ES-I3 (cell line): ENCODE results near the gene RPLP2.

ENCODE experiments used
- H3K36me3 ChIP-seq: 2 replicates; pipeline ENCODE4 v1.6.1; 2013; ENCODE audit warnings: mild to moderate bottlenecking, low read length, control low read depth, moderate library complexity; ENCODE audit not compliant: insufficient read depth
- H3K4me1 ChIP-seq: 2 replicates; pipeline ENCODE4 v1.6.1; 2013; ENCODE audit warnings: mild to moderate bottlenecking, control low read depth, low read length; ENCODE audit not compliant: insufficient read depth
- H3K9ac ChIP-seq: 2 replicates; pipeline ENCODE4 v1.6.1; 2013; ENCODE audit warnings: low read depth, mild to moderate bottlenecking, low read length, moderate library complexity
- H3K9me3 ChIP-seq: 2 replicates; pipeline ENCODE4 v1.6.1; 2013; ENCODE audit warnings: mild to moderate bottlenecking, low read length, moderate library complexity; ENCODE audit not compliant: control insufficient read depth, insufficient read depth

RPLP2 gene

GRCh38 chr11:809287-810039 lies at the start of gene RPLP2:
RPLP2 (plus strand) TSS chr11:809967; CDS start chr11:810235, 268 bp downstream.
- peak within 1 kb of the TSS; percentile 85 for H3K9ac ChIP-seq
- no peaks in the 10 kb centered on the region for H3K9me3 ChIP-seq
- H3K4me1 ChIP-seq: no peaks in the 10 kb centered on the region
- H3K36me3 ChIP-seq: peaks cover 21% of the 10 kb centered on the region

DNA sequence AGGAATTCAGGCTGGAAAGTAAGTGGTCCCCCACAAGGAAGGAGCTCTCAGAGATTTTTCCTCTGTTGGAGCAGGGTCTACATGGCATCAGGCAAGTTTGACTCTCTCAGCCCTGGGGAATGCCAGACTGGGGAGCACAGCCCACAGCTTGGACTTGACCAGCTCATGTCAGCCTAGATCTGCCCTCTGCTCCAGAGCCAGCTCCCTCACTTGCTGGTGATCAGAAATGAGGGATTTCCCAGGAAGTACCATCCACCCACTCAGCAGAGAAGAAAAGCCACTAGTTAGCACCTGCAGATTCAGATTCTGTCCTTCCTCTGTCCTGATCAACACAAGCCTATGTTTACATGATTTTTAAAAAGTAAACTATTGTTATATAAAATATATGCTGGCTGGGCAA lies 49.5 kb upstream of the RPLP2 start:
- H3K9ac ChIP-seq: no peak overlapping the region
- no peaks in the 10 kb centered on the region for H3K9me3 ChIP-seq
- H3K36me3 ChIP-seq: peaks cover 51% of the 10 kb centered on the region
- H3K4me1 ChIP-seq: peaks cover 6% of the 10 kb centered on the region; the same call in 1 of the 2 replicates

- Histone ChIP-seq H3K36me3 (peaks cover 46% of the 10 kb centered on the region), H3K4me1 (peaks cover 6% of the 10 kb centered on the region; the same call in 1 of the 2 replicates), H3K9me3 (no peaks in the 10 kb centered on the region), H3K9ac (no peak overlapping the region)
These were observed 48.1 kb upstream of the RPLP2 start for GRCh38 chr11:761526-762108.

DNA sequence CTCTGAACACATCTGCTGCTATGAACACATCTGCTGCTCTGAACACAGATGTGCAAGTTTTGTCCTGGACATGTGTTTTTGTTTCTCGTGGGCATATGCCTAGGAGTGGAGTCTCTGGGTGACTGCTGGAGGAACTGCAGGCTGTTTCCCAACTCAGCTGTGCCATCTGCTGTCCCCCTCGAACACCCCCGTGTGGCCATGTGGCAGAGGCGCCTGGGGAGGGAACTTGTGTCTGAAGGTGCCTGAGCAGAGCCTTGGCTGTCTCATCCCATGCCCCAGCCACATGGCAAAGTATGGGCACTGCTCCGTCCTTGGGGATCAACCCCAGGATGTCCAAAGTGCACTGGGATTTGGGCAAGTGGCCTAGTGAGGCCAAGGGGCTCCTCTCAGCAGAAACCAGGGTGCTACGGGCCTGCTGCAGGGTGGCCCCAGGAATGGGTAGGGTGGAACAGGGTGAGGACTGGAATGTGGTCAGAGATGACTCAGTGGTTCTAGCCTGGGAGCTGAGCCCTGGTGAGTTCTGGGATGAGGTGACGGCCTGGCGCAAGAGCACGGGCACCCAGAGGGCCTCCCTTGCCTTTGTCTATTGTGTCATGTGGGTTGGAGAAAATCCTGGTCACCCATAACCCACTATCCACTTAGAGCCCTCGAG lies 47.2 kb upstream of the RPLP2 start:
- Histone ChIP-seq H3K9me3 (no peaks in the 10 kb centered on the region), H3K4me1 (peaks cover 6% of the 10 kb centered on the region; the same call in 1 of the 2 replicates), H3K9ac (no peak overlapping the region), H3K36me3 (peaks cover 42% of the 10 kb centered on the region)

DNA sequence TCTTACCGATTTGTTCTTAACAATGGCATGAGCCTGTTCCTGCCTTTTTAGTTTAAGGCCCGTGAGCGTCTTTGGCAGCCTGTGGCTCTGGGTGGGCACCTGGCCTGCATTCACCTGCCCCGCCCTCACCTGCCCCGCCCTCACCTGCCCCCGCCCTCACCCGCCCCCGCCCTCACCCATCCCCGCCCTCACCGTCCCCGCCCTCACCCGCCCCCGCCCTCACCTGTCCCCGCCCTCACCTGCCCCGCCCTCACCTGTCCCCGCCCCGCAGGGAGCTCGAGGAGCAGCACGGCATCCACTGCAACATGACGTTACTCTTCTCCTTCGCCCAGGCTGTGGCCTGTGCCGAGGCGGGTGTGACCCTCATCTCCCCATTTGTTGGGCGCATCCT lies 46.7 kb upstream of the RPLP2 start:
- Histone ChIP-seq H3K9ac (no peak overlapping the region), H3K4me1 (peaks cover 6% of the 10 kb centered on the region; the same call in 1 of the 2 replicates), H3K36me3 (peaks cover 41% of the 10 kb centered on the region), H3K9me3 (no peaks in the 10 kb centered on the region)

GRCh38 chr11:763549-764321 lies 46.0 kb upstream of the RPLP2 start:
- H3K9ac ChIP-seq: 0 out of 2 replicates have a peak overlapping the region, but pooled peaks have one; percentile 3

GRCh38 chr11:764322-765024 lies 45.3 kb upstream of the RPLP2 start:
- H3K9me3 ChIP-seq: no peaks in the 10 kb centered on the region
- peaks cover 6% of the 10 kb centered on the region; the same call in 1 of the 2 replicates for H3K4me1 ChIP-seq
- peaks cover 39% of the 10 kb centered on the region for H3K36me3 ChIP-seq
- no peak overlapping the region for H3K9ac ChIP-seq

More at GRCh38 chr11:763549-764321, 46.0 kb upstream of the RPLP2 start:
- Histone ChIP-seq H3K36me3 (peaks cover 41% of the 10 kb centered on the region), H3K9me3 (no peaks in the 10 kb centered on the region), H3K4me1 (peaks cover 6% of the 10 kb centered on the region; the same call in 1 of the 2 replicates)

DNA sequence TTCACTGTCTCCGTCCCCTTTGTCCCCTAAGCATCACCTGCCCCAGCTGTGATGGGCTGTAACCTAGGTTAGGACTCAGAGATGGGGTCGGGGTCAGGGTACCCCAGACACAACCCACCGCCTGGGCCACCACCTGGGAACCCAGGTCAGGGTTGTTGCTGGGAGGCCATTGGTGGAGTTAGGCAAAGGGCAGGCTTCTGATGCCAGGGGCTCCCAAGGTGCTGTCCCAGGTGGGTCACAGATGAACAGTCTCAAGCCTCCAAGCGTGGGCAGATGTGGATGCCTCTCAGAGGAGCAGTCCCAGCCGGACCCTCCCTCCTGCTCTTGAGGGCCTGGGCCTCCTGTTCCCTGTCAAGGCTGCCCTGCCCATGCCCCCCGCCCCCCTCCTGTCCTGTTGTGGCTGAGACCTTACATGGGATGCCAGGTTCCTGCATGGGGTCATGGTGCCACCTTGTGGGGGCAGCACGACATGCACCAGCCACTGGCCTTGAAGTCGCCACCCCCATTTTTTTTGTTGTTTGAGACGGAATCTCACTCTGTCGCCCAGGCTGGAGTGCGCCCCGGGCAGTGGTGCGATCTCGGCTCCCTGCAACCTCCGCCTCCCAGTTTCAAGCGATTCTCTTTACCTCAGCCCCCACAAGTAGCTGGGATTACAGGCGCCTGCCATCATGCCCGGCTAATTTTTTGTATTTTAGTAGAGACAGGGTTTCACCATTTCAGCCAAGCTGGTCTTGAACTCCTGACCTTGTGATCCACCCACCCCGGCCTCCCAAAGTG lies 44.6 kb upstream of the RPLP2 start:
- H3K9me3 ChIP-seq: no peaks in the 10 kb centered on the region
- H3K9ac ChIP-seq: no peak overlapping the region
- peaks cover 34% of the 10 kb centered on the region for H3K36me3 ChIP-seq
- H3K4me1 ChIP-seq: peaks cover 6% of the 10 kb centered on the region; the same call in 1 of the 2 replicates

GRCh38 chr11:765802-766091 lies 44.0 kb upstream of the RPLP2 start:
- Histone ChIP-seq H3K9me3 (no peaks in the 10 kb centered on the region), H3K4me1 (peaks cover 6% of the 10 kb centered on the region; the same call in 1 of the 2 replicates), H3K36me3 (peaks cover 32% of the 10 kb centered on the region), H3K9ac (no peak overlapping the region)

DNA sequence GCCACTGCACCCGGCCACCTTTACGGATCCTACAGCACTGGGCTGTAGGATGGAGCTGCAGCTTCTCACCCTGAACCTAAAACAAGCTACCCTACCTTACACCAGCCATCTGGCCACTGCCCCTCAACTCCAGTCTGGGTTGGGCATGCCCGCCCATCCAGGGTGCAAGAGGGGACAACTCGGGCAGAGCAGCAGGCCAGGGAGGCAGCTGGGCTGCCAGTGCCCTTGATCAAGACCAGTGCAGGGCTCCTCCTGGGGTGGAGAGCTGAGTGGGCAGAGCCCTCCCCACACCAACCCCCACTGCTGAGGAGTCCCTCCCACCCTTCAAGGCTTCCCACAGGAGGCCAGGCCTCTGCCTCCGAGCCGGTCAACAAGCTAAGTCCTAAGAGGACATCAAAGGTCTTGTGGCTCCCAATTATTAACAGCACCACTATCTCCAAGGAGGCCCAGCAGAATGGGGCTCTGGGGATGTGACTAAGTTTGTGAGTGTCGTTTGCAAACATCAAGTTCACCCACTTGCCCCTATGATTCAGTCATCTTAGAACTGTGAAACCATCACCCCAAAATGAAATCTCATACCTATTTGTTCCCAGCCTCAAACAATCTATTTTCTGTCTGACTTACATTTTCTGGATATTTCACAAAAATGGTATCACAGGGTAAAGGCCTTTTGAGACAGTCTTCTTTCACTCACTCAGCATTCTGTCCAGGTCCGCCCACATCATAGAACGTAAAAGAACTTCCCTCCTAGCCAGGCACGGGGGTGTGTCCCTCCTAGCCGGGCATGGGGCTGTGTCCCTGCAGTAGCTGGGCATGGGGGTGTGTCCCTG lies 43.4 kb upstream of the RPLP2 start:
- Histone ChIP-seq H3K4me1 (peaks cover 6% of the 10 kb centered on the region; the same call in 1 of the 2 replicates), H3K36me3 (peaks cover 30% of the 10 kb centered on the region), H3K9me3 (no peaks in the 10 kb centered on the region), H3K9ac (no peak overlapping the region)

DNA sequence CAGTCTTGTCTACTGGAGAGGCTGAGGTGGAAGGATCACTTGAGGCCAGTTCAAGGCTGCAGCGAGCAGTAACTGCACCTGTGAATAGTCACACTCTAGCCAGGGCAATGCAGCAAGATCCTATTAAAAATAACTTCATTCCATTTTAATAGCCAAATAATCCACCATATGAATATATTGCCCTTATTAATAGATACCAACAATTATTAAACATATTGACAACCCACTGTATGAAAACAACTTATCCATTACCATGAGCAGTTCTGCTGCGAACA lies 42.9 kb upstream of the RPLP2 start:
- H3K9me3 ChIP-seq: no peaks in the 10 kb centered on the region
- peaks cover 29% of the 10 kb centered on the region for H3K36me3 ChIP-seq
- peaks cover 6% of the 10 kb centered on the region; the same call in 1 of the 2 replicates for H3K4me1 ChIP-seq
- no peak overlapping the region for H3K9ac ChIP-seq

DNA sequence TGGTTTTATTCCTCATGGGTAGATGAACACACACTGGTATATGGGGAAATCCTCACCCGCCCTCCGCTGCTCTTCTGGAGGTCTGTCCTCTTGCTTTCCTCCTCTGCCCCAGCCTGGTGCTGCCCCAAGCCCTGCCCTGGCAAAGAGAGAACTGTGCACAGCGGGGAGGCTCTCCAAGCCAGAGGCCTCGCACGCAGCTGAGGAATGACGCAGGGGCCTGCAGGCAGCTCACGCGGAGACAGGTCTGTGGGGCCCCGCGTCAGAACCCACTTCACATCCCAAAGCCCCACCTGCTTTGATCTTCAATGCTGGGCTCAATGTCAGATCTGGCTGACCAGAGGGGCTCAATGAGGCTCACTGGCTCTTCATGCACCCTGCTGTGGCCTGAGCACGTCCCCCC lies 42.5 kb upstream of the RPLP2 start:
- peaks cover 28% of the 10 kb centered on the region for H3K36me3 ChIP-seq
- peaks cover 6% of the 10 kb centered on the region; the same call in 1 of the 2 replicates for H3K4me1 ChIP-seq
- H3K9ac ChIP-seq: no peak overlapping the region
- H3K9me3 ChIP-seq: no peaks in the 10 kb centered on the region
